WTC11 (cell line): ENCODE data around the gene ADCYAP1R1. TPM values are rescaled to one million over a fixed set of nuclear protein-coding genes. Genes with fewer than 3 reads are reported as not detected.

Experiments
- ATAC-seq: fragments of 200-7000 bp; cut with Tn5 transposase; 2 replicates; pipeline ENCODE4 v1.10.0; 2021; ENCODE audit warnings: mild to moderate bottlenecking, moderate library complexity
- CTCF ChIA-PET: fragments of 300-600 bp; sonication (Branson Sonifier 250); formaldehyde crosslinking; loops from one replicate; lab custom pipeline; 2021; ENCODE audit warnings: antibody characterized with exemption; lab: Charles Lee
- POLR2A ChIA-PET: fragments of 350-600 bp; sonication (Branson Sonifier 250); formaldehyde crosslinking; loops from one replicate; lab custom pipeline; 2021; ENCODE audit warnings: antibody characterized with exemption; lab: Charles Lee
- DNase-seq: peaks from one replicate; pipeline ENCODE4 v3.0.0; 2021; ENCODE audit warnings: low spot score
- H3K27ac Mint-ChIP-seq: 2 replicates; pipeline ENCODE4 v1.8.0; 2021; ENCODE audit warnings: mixed read lengths
- H3K27me3 Mint-ChIP-seq: 2 replicates; pipeline ENCODE4 v1.8.0; 2021; ENCODE audit warnings: low read depth, mild to moderate bottlenecking, moderate library complexity, mixed read lengths
- H3K36me3 Mint-ChIP-seq: 2 replicates; pipeline ENCODE4 v1.8.0; 2021; ENCODE audit warnings: mixed read lengths
- H3K4me1 Mint-ChIP-seq: 2 replicates; pipeline ENCODE4 v1.8.0; 2022; ENCODE audit warnings: mixed read lengths
- H3K4me3 Mint-ChIP-seq: 2 replicates; pipeline ENCODE4 v1.8.0; 2021; ENCODE audit warnings: mild to moderate bottlenecking, moderate library complexity, mixed read lengths
- H3K9me3 Mint-ChIP-seq: 2 replicates; pipeline ENCODE4 v1.8.0; 2021; ENCODE audit warnings: mixed read lengths
- ATF1 ChIP-seq: sonication (generic); formaldehyde crosslinking; IDR thresholded peaks from 2 replicates; pipeline ENCODE4 v1.8.1; 2023; ENCODE audit warnings: mild to moderate bottlenecking, moderate library complexity, missing genetic modification reagents
- CBFB ChIP-seq: sonication (generic); formaldehyde crosslinking; IDR thresholded peaks from 2 replicates; pipeline ENCODE4 v1.8.1; 2022; ENCODE audit warnings: mild to moderate bottlenecking, low read depth, missing genetic modification reagents
- E2F5 ChIP-seq: sonication (generic); formaldehyde crosslinking; IDR thresholded peaks from 2 replicates; pipeline ENCODE4 v1.8.1; 2022; ENCODE audit warnings: mild to moderate bottlenecking, moderate library complexity, missing genetic modification reagents
- FOXJ3 ChIP-seq: sonication (generic); formaldehyde crosslinking; IDR thresholded peaks from 2 replicates; pipeline ENCODE4 v1.9.0; 2021; ENCODE audit warnings: missing genetic modification reagents, mild to moderate bottlenecking, borderline replicate concordance
- HMGA2 ChIP-seq: fragments of 250-450 bp; sonication (Bioruptor Pico); IDR thresholded peaks from 2 replicates; pipeline ENCODE4 v1.4.0; 2021; ENCODE audit warnings: mild to moderate bottlenecking, moderate library complexity
- KAT7 ChIP-seq: sonication (generic); formaldehyde crosslinking; IDR thresholded peaks from 2 replicates; pipeline ENCODE4 v1.8.1; 2023; ENCODE audit warnings: missing genetic modification reagents, mild to moderate bottlenecking, borderline replicate concordance
- MYBL2 ChIP-seq: sonication (generic); formaldehyde crosslinking; IDR thresholded peaks from 2 replicates; pipeline ENCODE4 v1.8.1; 2023; ENCODE audit warnings: mild to moderate bottlenecking, moderate library complexity, missing genetic modification reagents
- OVOL2 ChIP-seq: fragments of 250-450 bp; sonication (Bioruptor Pico); IDR thresholded peaks from 2 replicates; pipeline ENCODE4 v1.9.0; 2021; ENCODE audit warnings: mild to moderate bottlenecking, borderline replicate concordance
- RORB ChIP-seq: fragments of 250-450 bp; sonication (Bioruptor Pico); IDR thresholded peaks from 2 replicates; pipeline ENCODE4 v1.9.0; 2021; ENCODE audit warnings: mild to moderate bottlenecking
- SMAD4 ChIP-seq: sonication (generic); formaldehyde crosslinking; IDR thresholded peaks from 2 replicates; pipeline ENCODE4 v1.8.0; 2022; ENCODE audit warnings: mild to moderate bottlenecking, missing genetic modification reagents
- SOX15 ChIP-seq: fragments of 250-450 bp; sonication (Bioruptor Pico); IDR thresholded peaks from 2 replicates; pipeline ENCODE4 v1.9.0; 2021; ENCODE audit warnings: mild to moderate bottlenecking
- TCF7 ChIP-seq: sonication (generic); formaldehyde crosslinking; IDR thresholded peaks from 2 replicates; pipeline ENCODE4 v1.8.0; 2022; ENCODE audit warnings: mild to moderate bottlenecking, low read depth, missing genetic modification reagents, moderate library complexity
- TEAD4 ChIP-seq: sonication (generic); formaldehyde crosslinking; IDR thresholded peaks from 2 replicates; pipeline ENCODE4 v1.8.0; 2022; ENCODE audit warnings: mild to moderate bottlenecking, missing genetic modification reagents
- ZNF121 ChIP-seq: sonication (generic); formaldehyde crosslinking; IDR thresholded peaks from 2 replicates; pipeline ENCODE4 v1.8.0; 2023; ENCODE audit warnings: missing genetic modification reagents
- ZNF396 ChIP-seq: fragments of 250-450 bp; sonication (Bioruptor Pico); IDR thresholded peaks from 2 replicates; pipeline ENCODE4 v1.8.0; 2021; ENCODE audit warnings: mild to moderate bottlenecking, moderate library complexity, borderline replicate concordance
- ZNF423 ChIP-seq: fragments of 250-450 bp; sonication (Bioruptor Pico); IDR thresholded peaks from 2 replicates; pipeline ENCODE4 v2.1.2; 2022; ENCODE audit warnings: mild to moderate bottlenecking, moderate library complexity
- total RNA-seq: library from RNA; stranded (reverse); gene quantifications from 3 replicates; pipeline ENCODE4 v1.2.3, GENCODE V29; 2021
- TF ChIP-seq, protein P1 (sequence below): fragments of 250-450 bp; sonication (Bioruptor Pico); conservative IDR thresholded peaks from 2 replicates; pipeline ENCODE4 v1.9.0; 2021; ENCODE audit warnings: mild to moderate bottlenecking
- TF ChIP-seq, protein P2 (sequence below): sonication (generic); formaldehyde crosslinking; IDR thresholded peaks from 2 replicates; pipeline ENCODE4 v1.8.0; 2023; ENCODE audit warnings: missing genetic modification reagents, mild to moderate bottlenecking, borderline replicate concordance
- TF ChIP-seq, protein P3 (sequence below): sonication (generic); formaldehyde crosslinking; IDR thresholded peaks from 2 replicates; pipeline ENCODE4 v1.8.1; 2023; ENCODE audit warnings: mild to moderate bottlenecking, missing genetic modification reagents
- TF ChIP-seq, protein P4 (sequence below): sonication (generic); formaldehyde crosslinking; IDR thresholded peaks from 2 replicates; pipeline ENCODE4 v1.8.1; 2022; ENCODE audit warnings: missing genetic modification reagents, borderline replicate concordance

Gene ADCYAP1R1
- total RNA-seq, 1 experiment from 2014 or later, result 9.9 TPM

DNA sequence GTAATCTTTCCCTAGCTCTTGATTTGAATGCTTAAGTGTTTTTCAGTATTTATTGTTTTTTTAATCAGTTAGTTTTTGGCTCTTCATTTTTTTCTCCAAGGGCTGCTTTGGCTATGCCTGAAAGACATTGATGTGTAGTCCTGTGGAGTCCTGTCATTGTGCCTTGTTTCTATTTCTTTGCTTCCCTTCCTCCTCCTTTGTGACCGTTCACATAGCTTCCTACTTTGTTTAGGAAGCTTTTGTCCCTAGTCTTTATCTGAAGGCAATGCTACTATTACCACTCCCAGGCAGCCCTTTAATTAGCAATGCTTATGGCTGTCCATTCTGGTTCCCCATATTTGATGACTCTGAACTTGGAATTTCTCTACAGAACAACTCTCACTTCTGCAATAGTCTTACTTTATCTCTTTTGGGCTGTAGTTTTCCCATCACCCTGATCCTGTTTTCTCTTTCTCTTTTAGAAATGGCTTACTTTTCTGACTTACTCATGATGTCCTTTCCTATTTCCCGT, 39.9 kb downstream of the ADCYAP1R1 start (continued):
- TF ChIP-seq, protein P1, sequence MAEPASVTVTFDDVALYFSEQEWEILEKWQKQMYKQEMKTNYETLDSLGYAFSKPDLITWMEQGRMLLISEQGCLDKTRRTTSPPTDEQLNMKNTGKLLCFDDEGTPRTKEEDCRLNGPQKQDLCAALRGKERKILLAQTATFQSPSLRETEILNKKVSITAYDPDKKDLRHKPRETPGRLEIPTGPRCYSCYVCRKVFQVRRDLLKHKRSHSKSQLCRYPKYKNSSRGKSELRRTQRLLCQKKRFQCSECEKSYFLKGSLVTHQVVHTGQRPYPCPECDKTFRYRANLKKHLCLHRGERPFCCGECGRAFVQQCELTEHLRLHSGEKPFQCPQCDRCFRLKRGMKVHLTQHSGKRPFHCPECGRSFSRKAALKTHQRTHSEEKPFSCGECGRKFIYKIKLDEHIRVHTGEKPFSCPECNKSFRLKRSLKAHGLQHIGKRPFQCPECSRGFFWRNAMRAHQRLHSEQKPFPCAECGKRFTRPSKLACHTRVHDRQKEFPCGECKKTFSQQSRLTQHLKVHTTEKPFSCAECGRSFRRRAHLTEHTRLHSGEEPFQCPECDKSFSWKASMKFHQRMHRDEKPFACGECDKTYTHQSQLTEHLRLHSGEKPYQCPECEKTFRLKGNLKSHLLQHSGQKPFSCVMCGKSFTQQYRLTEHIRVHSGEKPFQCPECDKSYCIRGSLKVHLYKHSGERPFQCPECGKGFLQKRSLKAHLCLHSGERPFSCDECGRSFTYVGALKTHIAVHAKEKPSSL (CRISPR knock-in tag), result no peak
- no peak for TF ChIP-seq ZNF423 (CRISPR knock-in tag)
- no peak for TF ChIP-seq E2F5 (CRISPR knock-in tag)
- no peak for TF ChIP-seq KAT7 (CRISPR knock-in tag)
- TF ChIP-seq ZNF121 (CRISPR knock-in tag), result no peak
- TF ChIP-seq HMGA2 (CRISPR knock-in tag), result no peak; the same call in 1 of the 2 replicates
- TF ChIP-seq SMAD4 (CRISPR knock-in tag), result no peak
- TF ChIP-seq MYBL2 (CRISPR knock-in tag), result no peak

DNA sequence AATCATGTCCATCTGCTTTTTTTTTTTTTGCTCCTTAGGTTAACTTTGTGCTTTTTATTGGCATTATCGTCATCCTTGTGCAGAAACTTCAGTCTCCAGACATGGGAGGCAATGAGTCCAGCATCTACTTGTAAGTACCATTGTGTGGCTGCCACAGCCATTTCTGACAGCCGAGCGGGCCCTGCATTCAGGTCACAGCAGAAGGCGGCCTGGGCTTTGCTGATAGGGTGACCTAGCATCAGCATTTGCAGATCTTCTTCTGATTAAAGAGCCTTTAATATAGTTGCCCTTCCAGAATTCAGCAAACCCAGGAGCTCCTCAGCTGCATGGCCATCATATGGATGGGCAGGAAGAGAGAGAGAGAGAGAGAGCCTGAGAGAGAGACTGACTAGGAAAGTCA, 40.5 kb downstream of the ADCYAP1R1 start:
- POLR2A ChIA-PET, result no interaction called here
- no peak overlapping the region for H3K27ac Mint-ChIP-seq
- no peak for ATAC-seq
- peaks cover 3% of the 10 kb centered on the region; the same call in 1 of the 2 replicates for H3K4me1 Mint-ChIP-seq
- H3K27me3 Mint-ChIP-seq, result no peaks in the 10 kb centered on the region
- CTCF ChIA-PET, result interaction anchor here (1.1 kb wide), 1 partner anchor 31 kb away, joined by 3 read pairs; no protein-coding TSS in a partner anchor
- H3K4me3 Mint-ChIP-seq, result no peak overlapping the region
- no peak for DNase-seq
- H3K36me3 Mint-ChIP-seq, result 0 out of 2 replicates have a peak, but pooled peaks cover 2% of the 10 kb centered on the region
- no peak for TF ChIP-seq CBFB (CRISPR knock-in tag)
- H3K9me3 Mint-ChIP-seq, result no peaks in the 10 kb centered on the region

DNA sequence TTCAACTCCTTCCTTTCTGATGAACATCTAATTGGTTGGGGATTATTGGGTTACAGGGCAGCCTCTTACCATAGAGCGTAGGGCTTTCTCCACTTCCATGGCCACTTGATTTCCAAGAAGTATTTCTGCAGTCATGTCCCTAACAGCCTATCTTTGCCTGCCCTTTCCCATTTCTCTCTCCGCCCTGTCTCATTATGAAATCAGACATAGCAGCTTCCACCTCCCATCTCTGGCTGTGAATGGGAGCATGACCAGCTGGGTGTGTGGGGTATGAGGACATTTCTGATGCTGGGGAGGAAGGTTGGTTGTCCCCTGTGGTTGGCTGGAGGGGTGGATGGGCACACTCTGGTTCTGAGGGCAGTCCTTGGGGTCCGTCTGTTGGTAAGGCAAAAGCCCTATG, 41.2 kb downstream of the ADCYAP1R1 start:
- peaks cover 3% of the 10 kb centered on the region; the same call in 1 of the 2 replicates for H3K4me1 Mint-ChIP-seq
- H3K27me3 Mint-ChIP-seq, result no peaks in the 10 kb centered on the region
- DNase-seq (no peak), ATAC-seq (no peak)
- ChIA-PET CTCF (interaction anchor here (1.0 to 1.6 kb wide), 3 partner anchors 13 to 34 kb away, joined by 4 to 6 read pairs (median 4); no protein-coding TSS in a partner anchor), POLR2A (no interaction called here)
- H3K36me3 Mint-ChIP-seq, result 0 out of 2 replicates have a peak, but pooled peaks cover 2% of the 10 kb centered on the region
- H3K27ac Mint-ChIP-seq, result no peak overlapping the region
- H3K9me3 Mint-ChIP-seq, result no peaks in the 10 kb centered on the region
- H3K4me3 Mint-ChIP-seq, result no peak overlapping the region
- TF ChIP-seq ZNF396 (CRISPR knock-in tag) (no peak), TEAD4 (CRISPR knock-in tag) (no peak), FOXJ3 (CRISPR knock-in tag) (no peak), RORB (no peak), SOX15 (CRISPR knock-in tag) (no peak), TCF7 (CRISPR knock-in tag) (no peak), OVOL2 (no peak), ATF1 (CRISPR knock-in tag) (no peak)
- TF ChIP-seq, protein P2, sequence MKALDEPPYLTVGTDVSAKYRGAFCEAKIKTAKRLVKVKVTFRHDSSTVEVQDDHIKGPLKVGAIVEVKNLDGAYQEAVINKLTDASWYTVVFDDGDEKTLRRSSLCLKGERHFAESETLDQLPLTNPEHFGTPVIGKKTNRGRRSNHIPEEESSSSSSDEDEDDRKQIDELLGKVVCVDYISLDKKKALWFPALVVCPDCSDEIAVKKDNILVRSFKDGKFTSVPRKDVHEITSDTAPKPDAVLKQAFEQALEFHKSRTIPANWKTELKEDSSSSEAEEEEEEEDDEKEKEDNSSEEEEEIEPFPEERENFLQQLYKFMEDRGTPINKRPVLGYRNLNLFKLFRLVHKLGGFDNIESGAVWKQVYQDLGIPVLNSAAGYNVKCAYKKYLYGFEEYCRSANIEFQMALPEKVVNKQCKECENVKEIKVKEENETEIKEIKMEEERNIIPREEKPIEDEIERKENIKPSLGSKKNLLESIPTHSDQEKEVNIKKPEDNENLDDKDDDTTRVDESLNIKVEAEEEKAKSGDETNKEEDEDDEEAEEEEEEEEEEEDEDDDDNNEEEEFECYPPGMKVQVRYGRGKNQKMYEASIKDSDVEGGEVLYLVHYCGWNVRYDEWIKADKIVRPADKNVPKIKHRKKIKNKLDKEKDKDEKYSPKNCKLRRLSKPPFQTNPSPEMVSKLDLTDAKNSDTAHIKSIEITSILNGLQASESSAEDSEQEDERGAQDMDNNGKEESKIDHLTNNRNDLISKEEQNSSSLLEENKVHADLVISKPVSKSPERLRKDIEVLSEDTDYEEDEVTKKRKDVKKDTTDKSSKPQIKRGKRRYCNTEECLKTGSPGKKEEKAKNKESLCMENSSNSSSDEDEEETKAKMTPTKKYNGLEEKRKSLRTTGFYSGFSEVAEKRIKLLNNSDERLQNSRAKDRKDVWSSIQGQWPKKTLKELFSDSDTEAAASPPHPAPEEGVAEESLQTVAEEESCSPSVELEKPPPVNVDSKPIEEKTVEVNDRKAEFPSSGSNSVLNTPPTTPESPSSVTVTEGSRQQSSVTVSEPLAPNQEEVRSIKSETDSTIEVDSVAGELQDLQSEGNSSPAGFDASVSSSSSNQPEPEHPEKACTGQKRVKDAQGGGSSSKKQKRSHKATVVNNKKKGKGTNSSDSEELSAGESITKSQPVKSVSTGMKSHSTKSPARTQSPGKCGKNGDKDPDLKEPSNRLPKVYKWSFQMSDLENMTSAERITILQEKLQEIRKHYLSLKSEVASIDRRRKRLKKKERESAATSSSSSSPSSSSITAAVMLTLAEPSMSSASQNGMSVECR, result no peak
- TF ChIP-seq, protein P3, sequence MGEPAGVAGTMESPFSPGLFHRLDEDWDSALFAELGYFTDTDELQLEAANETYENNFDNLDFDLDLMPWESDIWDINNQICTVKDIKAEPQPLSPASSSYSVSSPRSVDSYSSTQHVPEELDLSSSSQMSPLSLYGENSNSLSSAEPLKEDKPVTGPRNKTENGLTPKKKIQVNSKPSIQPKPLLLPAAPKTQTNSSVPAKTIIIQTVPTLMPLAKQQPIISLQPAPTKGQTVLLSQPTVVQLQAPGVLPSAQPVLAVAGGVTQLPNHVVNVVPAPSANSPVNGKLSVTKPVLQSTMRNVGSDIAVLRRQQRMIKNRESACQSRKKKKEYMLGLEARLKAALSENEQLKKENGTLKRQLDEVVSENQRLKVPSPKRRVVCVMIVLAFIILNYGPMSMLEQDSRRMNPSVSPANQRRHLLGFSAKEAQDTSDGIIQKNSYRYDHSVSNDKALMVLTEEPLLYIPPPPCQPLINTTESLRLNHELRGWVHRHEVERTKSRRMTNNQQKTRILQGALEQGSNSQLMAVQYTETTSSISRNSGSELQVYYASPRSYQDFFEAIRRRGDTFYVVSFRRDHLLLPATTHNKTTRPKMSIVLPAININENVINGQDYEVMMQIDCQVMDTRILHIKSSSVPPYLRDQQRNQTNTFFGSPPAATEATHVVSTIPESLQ (CRISPR knock-in tag), result no peak
- TF ChIP-seq, protein P1 (CRISPR knock-in tag), result no peak
- TF ChIP-seq, protein P4, sequence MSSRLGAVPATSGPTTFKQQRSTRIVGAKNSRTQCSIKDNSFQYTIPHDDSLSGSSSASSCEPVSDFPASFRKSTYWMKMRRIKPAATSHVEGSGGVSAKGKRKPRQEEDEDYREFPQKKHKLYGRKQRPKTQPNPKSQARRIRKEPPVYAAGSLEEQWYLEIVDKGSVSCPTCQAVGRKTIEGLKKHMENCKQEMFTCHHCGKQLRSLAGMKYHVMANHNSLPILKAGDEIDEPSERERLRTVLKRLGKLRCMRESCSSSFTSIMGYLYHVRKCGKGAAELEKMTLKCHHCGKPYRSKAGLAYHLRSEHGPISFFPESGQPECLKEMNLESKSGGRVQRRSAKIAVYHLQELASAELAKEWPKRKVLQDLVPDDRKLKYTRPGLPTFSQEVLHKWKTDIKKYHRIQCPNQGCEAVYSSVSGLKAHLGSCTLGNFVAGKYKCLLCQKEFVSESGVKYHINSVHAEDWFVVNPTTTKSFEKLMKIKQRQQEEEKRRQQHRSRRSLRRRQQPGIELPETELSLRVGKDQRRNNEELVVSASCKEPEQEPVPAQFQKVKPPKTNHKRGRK, result no peak
